ENCODE results near the gene COQ8A. TPM values are rescaled to one million over a fixed set of nuclear protein-coding genes. Genes with fewer than 3 reads are reported as not detected.

Gene COQ8A
- 100 to 1,000 TPM; 113 to 120 (median 114) TPM for polyA plus RNA-seq

GRCh38 chr1:226940029-226940805 is at the start of gene COQ8A:
Gene COQ8A, plus strand, starts transcription at chr1:226940294. Its CDS starts 21,092 bp downstream, at chr1:226961386.
- 0 to 1% (median 0%) methylated on average over 64 to 73 of the region's 73 CpGs for WGBS, 3 donors
- H3K27ac ChIP-seq (ENCODE audit: low read depth, low read length), result peak within 1 kb of the TSS; percentile 60

DNA sequence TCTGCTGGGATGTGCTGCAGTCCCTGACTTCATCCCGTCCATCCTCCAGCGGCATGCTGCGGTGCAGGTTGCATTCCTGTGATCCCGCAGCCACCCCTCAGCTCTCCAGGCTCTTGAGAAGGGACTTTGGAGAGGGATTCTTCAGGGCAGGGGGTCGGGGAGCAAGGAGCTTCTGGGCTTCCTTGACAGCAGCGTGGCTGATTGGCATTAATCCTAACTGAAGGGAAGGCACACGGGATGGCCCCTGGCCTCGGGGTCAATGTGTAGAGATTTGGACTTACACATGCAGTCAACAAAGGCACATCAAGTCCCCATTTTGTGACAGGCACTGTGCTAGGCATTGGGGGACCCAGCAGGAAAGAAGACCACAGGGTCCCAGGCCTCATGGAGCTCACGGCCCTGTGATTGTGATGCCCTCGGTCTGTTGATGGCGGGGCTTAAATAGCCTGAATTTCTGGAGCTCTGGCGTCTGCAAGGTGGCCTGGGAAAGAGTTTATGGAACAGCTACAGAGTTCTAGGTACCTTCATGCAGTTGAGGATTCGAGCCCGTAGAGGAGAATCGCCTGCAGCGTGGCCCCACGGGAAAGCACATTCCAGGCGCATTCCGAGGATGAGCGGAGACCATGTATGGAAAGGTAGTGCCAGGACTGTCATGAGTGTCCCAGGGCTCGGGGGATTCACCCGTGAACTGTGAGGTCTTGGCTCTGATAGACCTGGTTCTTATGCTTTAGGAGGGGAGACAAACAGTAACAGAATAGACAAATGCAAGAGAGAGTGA is 49.6 kb upstream of the COQ8A start:
- 89 to 92% (median 89%) methylated on average over 22 of the region's 22 CpGs for WGBS, 3 donors
- no peak overlapping the region for H3K27ac ChIP-seq (ENCODE audit: low read depth, low read length)

- 91 to 93% (median 92%) methylated on average over 11 of the region's 11 CpGs for WGBS, 3 donors
- H3K27ac ChIP-seq (ENCODE audit: low read depth, low read length), result no peak overlapping the region
Observed at GRCh38 chr1:226891346-226891745, 48.7 kb upstream of the COQ8A start.

DNA sequence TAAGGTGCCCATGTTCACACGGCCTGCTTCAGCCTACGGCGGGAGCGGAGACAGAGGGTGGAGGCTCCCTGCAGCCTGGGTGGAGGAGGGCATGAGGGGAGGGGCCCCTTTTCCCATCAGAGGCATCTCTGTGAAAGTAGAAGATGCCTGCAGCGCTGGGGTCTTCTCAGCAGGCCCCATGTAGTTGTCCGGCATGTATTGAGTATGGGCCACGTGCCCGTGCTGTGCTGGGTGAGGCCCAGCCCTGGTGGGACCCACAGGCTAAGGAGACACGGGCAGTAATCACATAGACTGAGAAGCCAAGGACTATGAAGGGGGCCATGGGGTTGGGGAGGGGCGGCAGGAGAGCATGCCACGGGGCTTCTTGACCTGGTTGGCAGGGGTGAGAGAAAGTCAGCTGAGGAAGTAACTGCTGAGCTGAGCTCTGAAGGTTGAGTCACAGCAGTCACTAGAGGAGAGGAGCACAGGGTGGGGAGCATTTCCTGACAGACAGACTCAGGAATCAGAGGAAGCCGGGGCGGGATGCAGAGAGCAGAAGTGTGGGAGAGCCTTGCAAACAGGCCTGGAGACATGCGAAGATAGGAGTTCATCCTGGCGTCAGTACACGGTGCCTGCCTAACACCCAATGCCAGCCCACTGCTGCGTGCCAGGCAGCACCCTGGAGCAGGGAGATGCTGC is 48.1 kb upstream of the COQ8A start:
- WGBS, 3 donors, result 63 to 86% (median 67%) methylated on average over 17 of the region's 17 CpGs
- no peak overlapping the region for H3K27ac ChIP-seq (ENCODE audit: low read depth, low read length)

DNA sequence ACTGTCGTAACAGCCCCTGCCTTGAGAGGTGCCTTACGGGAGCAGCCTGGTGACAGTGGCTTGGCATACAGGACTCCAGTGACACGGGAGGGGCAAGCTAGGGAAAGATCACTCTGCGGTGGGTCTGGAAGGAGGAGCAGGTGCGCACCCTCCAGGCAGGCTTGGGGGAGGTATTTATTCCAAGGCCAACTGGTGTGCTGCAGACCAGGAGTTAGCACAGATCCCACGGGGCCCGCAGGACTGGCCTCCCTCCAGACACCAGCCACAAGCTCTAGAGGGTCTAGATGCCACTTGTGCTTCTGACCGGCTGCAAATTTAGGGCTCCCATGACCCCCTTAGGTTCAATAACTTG is 47.6 kb upstream of the COQ8A start:
- WGBS, 3 donors, result 67 to 77% (median 71%) methylated on average over 8 of the region's 8 CpGs
- no peak overlapping the region for H3K27ac ChIP-seq (ENCODE audit: low read depth, low read length)

DNA sequence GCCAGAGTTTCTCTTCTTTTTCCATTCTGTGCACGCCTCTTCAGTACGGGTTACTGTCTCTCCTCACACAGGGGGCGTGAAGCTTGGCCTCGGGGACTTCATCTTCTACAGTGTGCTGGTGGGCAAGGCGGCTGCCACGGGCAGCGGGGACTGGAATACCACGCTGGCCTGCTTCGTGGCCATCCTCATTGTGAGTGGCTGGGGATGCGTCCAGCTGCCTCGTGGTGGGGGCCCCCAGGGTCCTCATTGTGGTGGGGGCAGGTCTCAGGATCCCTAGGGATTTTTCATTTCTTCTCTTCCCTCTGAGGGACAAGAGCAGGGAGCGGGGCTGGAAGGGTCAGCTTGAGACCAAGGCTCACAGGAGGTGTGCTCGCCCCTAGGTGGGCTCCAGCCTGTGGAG is 46.2 kb upstream of the COQ8A start:
- no peak overlapping the region for H3K27ac ChIP-seq (ENCODE audit: low read depth, low read length)
- WGBS, 3 donors, result 93 to 96% (median 95%) methylated on average over 12 to 13 of the region's 13 CpGs

GRCh38 chr1:226894826-226895225 is 45.3 kb upstream of the COQ8A start:
- 89 to 97% (median 94%) methylated on average over 3 of the region's 3 CpGs for WGBS, 3 donors
- H3K27ac ChIP-seq (ENCODE audit: low read depth, low read length), result no peak overlapping the region

DNA sequence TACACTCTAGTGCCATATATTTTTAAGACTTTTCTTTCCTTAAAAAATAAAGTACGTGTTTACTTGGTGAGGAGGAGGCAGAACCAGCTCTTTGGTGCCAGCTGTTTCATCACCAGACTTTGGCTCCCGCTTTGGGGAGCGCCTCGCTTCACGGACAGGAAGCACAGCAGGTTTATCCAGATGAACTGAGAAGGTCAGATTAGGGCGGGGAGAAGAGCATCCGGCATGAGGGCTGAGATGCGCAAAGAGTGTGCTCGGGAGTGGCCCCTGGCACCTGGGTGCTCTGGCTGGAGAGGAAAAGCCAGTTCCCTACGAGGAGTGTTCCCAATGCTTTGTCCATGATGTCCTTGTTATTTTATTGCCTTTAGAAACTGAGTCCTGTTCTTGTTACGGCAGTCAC is 44.5 kb upstream of the COQ8A start:
- 81 to 86% (median 86%) methylated on average over 11 of the region's 11 CpGs for WGBS, 3 donors
- H3K27ac ChIP-seq (ENCODE audit: low read depth, low read length), result no peak overlapping the region

DNA sequence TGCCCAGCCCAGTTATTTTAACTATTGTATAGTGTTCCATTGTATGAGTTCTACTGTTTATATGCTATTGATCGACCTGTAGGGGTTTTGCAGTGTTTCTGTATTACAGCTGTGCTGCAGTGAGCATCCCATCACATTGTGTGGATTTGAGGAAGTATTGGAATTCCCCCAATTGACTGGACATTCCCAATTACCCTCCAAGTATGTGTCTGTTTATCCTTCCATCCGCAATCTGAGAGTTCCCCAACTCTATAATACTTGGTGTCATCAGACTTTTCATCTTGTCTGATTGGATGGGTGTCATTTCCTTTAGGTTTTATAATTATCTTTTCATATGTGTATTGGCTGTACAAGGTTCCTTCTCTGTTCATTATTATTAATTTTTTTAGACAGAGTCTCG is 41.8 kb upstream of the COQ8A start:
- WGBS, 3 donors, result 87 to 94% (median 91%) methylated on average over 3 of the region's 3 CpGs
- H3K27ac ChIP-seq (ENCODE audit: low read depth, low read length), result no peak overlapping the region

- no peak overlapping the region for H3K27ac ChIP-seq (ENCODE audit: low read depth, low read length)
- 78 to 80% (median 79%) methylated on average over 4 of the region's 4 CpGs for WGBS, 3 donors
Observed at GRCh38 chr1:226901421-226901820, 38.7 kb upstream of the COQ8A start.

DNA sequence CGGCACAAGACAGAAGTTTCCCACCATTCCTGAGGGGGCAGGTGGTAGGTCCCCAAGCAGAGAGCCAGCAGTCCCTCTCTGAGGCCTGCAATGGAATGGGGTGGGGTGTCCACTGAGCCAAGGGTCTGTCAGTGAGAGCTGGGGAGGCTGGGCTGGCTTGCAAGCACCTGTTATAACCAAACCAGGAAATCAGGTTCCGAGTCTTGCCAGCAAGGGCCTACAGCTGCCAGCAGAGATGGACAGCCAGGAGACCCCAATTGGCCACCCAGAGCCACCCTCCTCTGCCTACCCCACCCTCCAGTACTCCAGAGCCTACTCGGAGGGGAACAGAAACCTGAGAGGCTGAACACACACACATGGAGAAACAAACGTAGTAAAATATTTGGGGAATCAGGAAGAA is 37.5 kb upstream of the COQ8A start:
- no peak overlapping the region for H3K27ac ChIP-seq (ENCODE audit: low read depth, low read length)
- WGBS, 3 donors, result 63 to 93% (median 71%) methylated on average over 4 of the region's 4 CpGs

GRCh38 chr1:226903819-226904716 is 36.0 kb upstream of the COQ8A start:
- 74 to 85% (median 77%) methylated on average over 12 of the region's 12 CpGs for WGBS, 3 donors
- no peak overlapping the region for H3K27ac ChIP-seq (ENCODE audit: low read depth, low read length)

DNA sequence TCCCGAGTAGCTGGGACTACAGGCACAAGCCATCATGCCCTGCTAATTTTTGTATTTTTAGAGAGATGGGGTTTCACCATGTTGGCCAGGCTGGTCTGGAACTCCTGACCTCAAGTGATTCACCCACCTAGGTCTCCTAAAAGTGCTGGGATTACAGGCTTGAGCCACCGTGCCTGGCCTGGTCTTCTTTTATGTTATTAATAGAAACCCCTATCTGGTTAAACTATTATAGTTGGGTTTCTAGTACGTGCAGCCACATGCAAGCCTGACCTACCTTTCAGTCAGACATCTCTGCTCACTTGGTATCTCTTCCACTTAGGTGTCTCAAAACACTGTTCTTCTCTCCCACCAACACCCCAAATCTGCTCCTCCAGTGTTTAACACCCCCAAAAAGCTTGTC is 35.3 kb upstream of the COQ8A start:
- WGBS, 3 donors, result 88 to 95% (median 91%) methylated on average over 3 of the region's 3 CpGs
- H3K27ac ChIP-seq (ENCODE audit: low read depth, low read length), result no peak overlapping the region

DNA sequence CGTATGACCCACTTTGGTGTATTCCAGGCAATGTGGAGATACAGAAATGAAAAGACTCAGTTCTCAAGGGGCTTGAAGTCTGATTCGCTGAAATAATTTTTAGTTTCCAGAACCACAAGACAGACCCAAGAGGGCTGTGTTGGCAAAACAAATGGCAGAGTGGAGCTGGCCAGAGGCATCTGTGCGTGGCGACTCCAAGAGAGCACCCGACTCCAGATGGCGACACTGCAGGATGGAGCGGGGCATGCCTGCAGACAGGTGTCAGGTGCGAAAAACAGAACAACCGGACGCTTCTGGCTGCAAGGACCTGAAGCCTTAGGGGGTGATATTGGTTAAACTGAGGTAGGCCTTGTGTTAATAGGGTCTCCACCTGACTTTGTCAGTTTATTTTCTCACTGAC is 31.7 kb upstream of the COQ8A start:
- no peak overlapping the region for H3K27ac ChIP-seq (ENCODE audit: low read depth, low read length)
- WGBS, 3 donors, result 90 to 93% (median 91%) methylated on average over 10 of the region's 10 CpGs

DNA sequence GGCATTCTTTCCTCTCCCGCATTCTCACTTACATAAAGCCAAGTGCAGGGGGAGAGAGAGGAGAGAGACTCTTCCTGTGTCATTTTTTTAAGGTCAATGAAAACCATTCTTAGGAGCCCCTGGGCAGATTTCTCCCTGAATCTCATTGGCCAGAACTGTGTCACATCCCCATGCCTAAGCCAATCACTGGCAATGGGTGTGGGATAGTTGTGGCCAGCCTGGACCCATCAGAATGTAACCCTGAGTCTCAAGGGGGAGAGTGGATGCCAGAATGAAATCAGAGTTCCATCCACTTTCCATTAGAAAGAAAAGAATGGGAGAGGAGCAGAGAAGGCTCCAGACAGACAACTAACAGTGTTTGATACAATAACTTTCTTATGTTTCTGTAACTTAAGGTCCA is 31.2 kb upstream of the COQ8A start:
- 30 to 88% (median 88%) methylated on average over 1 of the region's 1 CpG for WGBS, 3 donors
- H3K27ac ChIP-seq (ENCODE audit: low read depth, low read length), result no peak overlapping the region

DNA sequence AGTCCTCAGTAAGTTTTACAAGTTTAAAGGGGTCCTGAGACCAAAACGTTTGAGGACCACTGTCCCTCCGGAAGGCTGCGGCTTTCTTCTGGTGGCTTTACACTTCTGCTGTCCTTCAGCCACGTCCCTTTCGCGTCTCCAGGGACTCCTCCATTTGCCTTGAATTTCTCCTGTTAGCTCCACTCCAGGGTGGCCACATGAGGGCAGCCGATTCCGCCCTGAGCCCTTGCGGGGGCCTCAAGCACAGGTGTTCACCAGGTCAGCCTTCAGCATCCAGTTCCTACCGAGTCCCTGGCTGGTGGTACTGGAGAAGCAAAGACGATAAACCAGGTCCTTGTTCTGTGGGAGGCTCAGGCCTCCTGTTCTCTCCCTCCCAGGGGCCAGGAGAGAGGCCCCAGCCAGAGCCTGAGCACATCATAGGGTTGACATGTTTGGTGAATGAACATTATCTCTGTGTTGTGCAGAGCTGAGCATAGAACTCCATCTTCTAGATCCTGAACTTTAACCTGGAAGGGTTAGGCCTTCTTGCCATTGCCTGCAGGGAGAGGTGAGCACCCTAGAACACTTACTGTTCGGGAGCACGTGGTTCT is 27.4 kb upstream of the COQ8A start:
- H3K27ac ChIP-seq (ENCODE audit: low read depth, low read length), result no peak overlapping the region
- WGBS, 3 donors, result 23 to 49% (median 44%) methylated on average over 13 of the region's 13 CpGs

DNA sequence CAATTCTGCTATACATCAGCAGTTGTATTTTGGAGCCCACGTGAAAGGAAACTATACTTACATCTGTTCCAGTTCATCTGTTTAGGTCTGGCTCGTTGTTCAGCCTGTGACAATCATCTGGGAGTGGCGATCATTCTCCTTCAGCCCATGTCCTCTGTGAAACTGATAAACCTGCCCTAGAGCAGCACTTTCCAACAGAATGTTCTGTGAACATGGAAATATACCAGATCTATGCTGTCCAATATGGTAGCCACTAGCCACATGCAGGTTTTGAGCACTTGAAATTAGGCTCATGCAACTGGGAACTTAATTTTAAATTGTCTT is 24.5 kb upstream of the COQ8A start:
- no peak overlapping the region for H3K27ac ChIP-seq (ENCODE audit: low read depth, low read length)
- WGBS, 3 donors, result 28 to 85% (median 41%) methylated on average over 3 of the region's 3 CpGs

- H3K27ac ChIP-seq (ENCODE audit: low read depth, low read length), result no peak overlapping the region
- 94 to 96% (median 96%) methylated on average over 2 of the region's 2 CpGs for WGBS, 3 donors
Observed at GRCh38 chr1:226916497-226916896, 23.6 kb upstream of the COQ8A start.

Measured in adipose tissue (tissue), 3 donors.